Fibroblast of skin of right biceps (primary cell): ENCODE measurements around the gene CNTD1.
A peak's percentile ranks its signal among the peaks of the same experiment; 100 is the strongest.
"Not testable (repeated sequence)": the region's sequence is repeated elsewhere in the genome, so short reads cannot be mapped to it uniquely, and the experiment has no call there.

Source experiments
- DNase-seq: peaks from one replicate; pipeline ENCODE4 v3.0.0-alpha.2; 2013

Gene CNTD1, protein sequence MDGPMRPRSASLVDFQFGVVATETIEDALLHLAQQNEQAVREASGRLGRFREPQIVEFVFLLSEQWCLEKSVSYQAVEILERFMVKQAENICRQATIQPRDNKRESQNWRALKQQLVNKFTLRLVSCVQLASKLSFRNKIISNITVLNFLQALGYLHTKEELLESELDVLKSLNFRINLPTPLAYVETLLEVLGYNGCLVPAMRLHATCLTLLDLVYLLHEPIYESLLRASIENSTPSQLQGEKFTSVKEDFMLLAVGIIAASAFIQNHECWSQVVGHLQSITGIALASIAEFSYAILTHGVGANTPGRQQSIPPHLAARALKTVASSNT

DNA sequence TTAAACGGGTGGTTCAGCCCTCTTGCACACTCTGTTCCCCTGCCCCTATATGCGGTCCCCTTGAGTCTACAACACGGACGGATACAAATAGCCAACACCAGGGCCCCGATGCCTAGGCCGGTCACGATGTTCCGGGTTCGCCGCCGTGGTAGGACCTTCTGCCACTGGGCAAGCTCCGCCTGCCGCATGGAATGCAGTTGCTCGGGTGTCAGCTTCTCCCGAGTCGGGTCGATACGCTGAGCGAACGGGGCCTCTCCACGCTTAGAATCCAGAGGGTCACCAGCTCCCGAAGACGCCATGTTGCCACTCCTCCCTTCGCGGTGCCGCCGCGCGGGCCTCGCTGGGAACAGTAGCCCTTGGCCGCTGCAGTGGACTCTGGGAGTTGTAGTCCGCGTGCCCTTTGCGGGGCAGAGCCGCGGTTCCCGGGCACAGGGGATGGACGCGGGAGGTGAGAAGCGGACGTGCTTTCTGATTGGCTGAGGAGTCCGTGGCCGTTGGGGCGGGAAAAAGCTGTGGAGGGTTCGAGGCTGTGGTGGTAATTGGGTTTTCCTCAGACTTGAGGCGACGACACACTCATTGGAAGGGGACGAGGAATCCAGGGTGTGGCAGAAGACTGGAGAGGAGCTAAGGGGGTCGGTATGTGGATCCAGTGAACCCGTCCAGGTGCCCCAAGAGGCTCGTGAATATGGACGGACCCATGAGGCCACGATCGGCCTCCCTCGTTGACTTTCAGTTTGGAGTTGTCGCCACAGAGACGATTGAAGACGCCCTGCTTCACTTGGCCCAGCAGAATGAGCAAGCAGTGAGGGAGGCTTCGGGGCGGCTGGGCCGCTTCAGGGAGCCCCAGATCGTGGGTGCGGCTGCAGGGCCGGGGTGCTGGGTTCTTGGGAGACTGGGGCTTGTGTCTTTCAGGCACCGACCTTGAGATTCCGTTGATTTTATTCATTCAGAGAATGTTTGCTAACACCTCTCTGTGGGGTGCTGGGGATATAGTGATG is at the start of gene CNTD1, which contains the start of gene COA3:
CNTD1 (plus strand) TSS at position 479 of the 998 bp plus-strand sequence; CDS start at position 686, 207 bp downstream.
COA3 (minus strand) TSS at position 322 of the 998 bp plus-strand sequence; CDS start at position 299, 23 bp downstream.
- DNase-seq, result peak; percentile 88

DNA sequence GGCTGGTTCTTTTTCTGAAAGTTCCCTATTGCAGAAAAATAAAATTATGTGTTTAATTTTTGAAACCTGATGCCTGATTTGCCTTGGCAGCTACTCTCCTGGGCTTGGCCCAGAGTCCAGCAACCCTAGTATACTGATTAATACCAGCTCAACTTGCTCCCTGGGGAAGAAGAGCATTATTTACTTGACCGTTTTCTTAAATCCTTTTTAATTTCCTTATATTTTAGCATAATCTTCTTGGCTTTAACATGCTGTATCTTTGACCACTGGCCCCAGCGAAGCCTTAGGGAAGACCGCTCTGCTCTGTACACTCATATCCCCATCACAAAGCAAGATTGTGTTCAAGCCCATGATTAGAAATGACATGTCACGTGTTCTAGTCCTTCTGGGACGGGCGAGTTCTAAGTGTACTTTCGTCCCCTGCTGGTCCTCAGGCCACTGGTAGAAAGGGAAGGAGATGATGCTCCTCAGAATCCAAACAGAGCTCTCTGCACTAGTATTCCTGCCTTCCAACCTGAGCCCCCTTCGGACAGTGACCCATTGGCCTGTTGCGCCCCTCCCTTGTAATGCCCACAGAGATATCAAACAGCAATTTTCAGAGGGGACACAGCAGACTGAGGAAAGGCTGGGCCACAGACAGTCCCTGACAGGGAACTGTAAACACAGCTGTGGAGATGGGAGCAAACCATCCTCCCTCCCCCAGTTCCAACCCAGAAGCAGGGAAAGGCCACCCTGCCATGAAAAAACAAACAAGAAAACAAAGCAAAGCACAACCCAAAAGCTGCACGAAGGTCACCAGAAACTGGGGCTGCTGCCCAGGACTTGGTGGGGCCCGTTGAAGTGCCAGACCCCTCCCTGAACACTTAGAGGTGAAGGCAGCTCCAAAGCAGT is 49.5 kb upstream of the CNTD1 start:
- DNase-seq, result no peak

DNA sequence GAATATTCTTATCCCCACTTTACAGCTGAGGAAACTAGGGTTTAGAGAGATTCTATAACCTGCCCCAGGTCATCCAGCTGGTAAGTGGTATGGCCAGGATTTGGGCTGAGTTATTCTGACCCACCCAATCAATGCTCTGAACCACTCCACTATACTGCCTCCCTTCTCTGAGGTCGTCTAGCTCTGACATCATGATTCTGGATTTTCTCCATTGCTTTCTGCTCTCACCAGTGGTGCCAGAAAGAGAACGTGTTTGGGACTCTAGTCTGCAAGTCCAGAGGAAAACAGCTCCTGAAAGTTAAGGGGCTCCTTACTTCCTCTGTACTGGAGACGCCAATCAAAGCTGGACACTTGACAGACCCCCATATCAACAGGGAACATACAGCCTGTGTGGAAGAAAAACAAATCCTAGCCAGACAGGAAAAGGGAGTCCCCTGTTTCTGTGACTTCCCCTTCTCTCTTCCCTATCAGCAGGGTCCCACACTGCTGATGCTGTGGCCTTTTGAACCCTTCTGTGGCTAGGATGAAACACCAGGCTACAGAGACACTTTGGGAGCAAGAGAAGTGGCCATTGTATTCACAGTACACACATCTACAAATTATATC is 47.8 kb upstream of the CNTD1 start:
- DNase-seq, result no peak

DNA sequence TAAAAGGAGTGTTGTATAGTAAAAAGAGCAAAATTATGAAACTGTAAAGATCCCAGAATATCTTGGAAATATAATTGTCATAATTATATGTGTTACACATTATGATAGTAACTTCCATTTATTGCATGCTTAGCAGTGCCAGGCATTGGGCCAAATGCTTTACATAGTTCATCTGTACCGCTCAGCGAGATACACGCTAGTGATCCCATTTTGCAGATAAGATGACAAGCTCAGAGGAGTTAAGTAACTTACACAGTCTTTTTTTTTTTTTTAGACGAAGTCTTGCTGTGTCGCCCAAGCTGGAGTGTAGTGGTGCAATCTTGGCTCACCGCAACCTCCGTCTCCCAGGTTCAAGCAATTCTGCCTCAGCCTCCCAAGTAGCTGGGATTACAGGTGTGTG is 47.0 kb upstream of the CNTD1 start:
- DNase-seq, result peak; percentile 11

DNA sequence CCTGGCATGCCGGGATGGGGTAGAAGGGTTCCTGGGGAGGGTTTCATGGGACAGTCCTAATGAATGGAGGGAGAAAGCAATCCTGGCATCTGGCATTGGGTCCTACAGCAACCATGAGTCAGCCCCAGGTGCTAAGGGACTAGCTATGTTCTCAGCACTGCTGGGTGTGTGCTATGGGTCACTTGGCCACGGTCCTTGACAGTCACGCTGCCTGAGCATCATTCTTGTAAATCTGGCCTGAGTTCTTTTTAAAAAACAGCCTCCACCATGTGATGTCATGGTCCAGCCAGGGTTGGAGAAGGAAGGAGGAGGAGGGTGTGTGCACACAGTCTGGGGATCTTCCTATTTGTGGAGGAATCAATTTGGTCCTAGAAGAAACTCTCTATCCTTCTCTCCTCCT is 43.9 kb upstream of the CNTD1 start:
- DNase-seq, result no peak

- no peak for DNase-seq
Observed at GRCh38 chr17:42759982-42760651, 38.5 kb upstream of the CNTD1 start.

DNA sequence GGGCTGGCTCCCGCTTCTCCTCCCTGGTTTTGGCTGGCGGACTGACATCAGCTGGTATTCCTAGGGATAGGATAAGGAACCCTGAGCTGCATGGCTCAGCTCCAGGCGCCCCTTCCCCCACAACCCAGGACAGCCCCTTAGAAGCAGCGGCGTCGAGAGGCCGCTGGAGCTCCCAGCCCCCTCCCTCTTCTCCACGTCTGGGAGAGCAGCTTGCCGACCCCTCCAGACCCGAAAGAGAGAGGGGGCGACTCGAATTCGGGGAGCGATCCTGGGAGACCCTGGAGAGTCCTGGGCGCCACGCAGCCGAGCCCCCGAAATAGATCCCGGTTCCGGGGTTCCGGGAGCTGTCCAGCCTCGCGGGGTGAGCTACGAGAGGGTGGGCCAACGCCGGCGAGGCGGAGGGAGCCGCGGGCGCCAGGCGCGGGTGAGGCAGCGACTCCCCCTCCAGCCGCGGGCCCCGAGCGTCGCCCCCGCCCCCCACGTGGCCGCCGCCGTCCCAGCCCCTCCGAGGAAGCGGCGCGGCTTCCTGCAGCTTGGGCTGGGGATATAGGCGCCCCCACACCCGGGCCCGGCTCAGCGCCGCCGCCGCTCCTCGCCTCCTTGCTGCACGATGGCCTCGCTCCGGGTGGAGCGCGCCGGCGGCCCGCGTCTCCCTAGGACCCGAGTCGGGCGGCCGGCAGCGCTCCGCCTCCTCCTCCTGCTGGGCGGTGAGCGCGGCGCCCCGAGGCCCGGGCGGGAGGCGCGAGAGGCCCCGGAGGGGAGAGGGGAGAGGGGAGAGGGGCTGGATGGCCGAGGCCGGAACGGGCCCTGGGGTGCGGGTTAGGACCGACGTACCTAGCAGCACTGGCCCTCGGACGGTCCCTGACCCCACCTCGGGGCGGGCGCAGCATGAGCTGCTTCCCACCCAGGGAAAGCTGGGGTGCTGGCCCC is 37.7 kb upstream of the CNTD1 start, which contains the start of gene RAMP2:
RAMP2 (plus strand) TSS at position 576 of the 930 bp plus-strand sequence; CDS start at position 611, 35 bp downstream.
- peak; percentile 19 for DNase-seq

DNA sequence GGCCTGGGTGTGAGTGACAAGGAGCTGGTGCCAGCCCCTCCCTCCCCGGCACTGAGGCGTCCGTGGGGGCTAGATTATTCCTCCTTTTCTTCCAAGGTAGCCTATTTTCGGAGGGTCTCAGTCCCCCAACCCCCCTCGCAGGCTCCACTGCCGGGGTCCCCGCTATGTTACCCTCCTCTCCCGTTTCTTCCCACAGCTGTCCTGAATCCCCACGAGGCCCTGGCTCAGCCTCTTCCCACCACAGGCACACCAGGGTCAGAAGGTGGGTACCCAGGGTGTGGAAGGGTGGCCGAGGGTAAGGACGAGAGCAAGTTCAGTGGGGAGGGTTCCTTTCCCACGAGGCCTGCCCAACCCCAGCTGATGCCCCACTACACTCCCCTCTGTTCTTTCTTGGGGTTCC is 37.0 kb upstream of the CNTD1 start:
- DNase-seq, result no peak

GRCh38 chr17:42766124-42766523 is 32.5 kb upstream of the CNTD1 start:
- DNase-seq, result no peak

- no peak for DNase-seq
Observed at GRCh38 chr17:42767512-42767911, 31.1 kb upstream of the CNTD1 start.

DNA sequence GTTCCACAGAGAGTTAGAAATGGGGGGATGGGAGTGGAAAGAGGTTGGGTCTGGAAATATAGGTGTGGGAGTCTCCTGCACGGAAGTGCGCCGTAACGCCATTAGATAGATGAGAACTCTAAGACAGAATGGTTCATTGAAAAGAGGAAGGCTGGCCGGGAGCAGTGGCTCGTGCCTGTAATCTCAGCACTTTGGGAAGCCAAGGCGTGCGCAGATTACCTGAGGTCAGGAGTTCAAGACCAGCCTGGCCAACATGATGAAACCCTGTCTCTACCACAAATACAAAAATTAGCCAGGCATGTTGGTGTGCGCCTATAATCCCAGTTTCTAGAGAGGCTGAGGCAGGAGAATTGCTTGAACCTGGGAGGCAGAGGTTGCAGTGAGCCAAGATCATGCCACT is 30.7 kb upstream of the CNTD1 start:
- not testable (repeated sequence) for DNase-seq

GRCh38 chr17:42769964-42770363 is 28.7 kb upstream of the CNTD1 start:
- DNase-seq, result not testable (repeated sequence)

DNA sequence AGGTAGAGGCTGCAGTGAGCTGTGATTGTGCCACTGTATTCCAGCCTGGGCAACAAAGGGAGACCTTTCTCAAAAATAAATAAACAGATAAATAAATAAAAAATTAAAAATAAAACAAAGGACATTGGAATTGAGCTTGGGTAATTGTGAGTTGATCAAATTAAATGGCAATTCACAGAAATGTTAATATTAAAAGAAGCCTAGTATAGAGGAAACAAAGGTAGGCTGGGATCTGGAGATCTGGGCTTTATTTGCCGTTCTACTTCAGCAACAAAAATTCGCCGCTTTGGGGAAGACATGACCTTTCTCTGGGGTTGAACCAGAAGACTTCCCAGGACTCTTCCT is 25.7 kb upstream of the CNTD1 start:
- DNase-seq, result no peak

DNA sequence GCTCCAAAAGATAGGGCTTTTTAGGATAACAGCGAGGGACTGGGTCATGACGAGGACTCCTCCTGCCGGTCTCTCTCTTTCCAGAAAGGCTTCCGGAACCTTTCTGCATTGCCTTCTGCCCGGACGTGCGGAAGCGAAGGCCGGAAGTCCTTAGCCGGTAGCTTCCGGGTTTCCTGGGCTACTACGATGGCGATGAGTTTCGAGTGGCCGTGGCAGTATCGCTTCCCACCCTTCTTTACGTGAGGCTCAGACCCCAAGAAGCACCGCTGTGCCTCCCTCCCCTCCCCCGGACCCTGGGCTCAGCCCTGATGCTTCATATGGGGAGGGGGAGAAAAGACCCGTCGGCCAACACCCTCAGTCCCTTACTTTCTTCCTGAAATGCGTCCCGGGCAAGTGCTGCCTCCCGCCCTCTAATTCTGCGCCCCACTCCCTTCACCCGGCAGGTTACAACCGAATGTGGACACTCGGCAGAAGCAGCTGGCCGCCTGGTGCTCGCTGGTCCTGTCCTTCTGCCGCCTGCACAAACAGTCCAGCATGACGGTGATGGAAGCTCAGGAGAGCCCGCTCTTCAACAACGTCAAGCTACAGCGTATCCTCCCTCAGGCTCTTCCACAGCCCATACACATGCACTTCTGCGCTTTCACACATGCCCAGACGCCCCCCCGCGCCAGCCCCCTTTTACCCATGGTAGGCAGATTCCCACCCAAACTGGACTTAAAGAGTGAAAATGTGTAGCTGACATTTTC is 25.2 kb upstream of the CNTD1 start, which contains the start of gene VPS25:
VPS25 (plus strand) TSS at position 160 of the 746 bp plus-strand sequence; CDS start at position 187, 27 bp downstream.
- DNase-seq, result peak; percentile 88

GRCh38 chr17:42774066-42774745 is 24.5 kb upstream of the CNTD1 start:
- DNase-seq, result peak; percentile 71

DNA sequence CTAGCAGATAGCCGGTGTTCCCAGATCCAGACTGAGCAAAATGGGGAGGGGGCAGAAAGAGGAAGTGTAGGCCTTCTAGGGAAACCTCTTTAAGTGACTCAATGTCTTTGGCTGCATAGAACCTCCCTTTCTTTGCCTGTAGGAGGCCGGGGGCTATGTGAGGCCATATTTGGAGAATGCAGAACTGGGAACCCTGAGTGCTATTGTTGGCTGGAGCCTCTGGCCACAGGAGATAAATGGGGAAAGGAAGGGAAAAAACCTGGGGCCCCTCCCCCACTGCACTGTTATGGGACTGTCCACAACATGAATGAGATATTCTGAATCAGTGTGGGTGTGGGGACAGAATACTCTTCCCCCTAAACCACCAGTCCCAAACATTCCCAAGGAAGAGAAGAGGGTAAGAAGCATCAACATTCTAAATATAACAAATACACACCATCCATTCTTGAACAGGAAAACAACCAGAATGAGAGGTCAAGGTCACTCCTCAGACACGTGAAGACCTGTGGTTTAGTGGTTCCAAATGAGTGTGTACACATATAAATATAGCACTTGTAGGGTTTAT is 23.0 kb upstream of the CNTD1 start:
- peak; percentile 73 for DNase-seq

- no peak for DNase-seq
Observed at GRCh38 chr17:42778570-42778969, 20.1 kb upstream of the CNTD1 start.

DNA sequence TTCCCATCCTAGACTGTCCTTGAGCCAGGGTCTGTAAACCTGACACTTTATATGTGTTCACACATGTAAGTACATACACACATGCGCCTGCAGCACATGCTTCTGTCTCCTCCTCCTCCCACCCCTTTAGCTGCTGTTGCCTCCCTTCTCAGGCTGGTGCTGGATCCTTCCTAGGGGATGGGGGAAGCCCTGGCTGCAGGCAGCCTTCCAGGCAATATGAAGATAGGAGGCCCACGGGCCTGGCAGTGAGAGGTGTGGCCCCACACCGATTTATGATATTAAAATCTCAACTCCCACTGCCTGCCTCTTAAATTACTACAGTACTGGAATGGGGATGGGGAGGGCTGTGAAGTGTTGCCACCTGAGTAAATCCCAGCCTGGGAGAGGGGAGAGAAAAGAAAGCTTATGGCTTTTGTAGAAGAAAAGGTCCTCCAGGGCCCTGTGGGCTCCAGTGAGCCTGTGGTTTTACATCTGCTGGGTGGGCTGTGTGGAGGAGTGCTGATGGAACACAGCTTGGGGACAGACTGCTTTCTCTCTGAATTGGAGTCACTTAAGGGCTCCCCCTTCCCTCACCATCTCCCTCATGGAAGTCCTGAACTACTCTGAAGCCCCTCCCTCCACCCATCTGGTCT is 19.2 kb upstream of the CNTD1 start:
- DNase-seq, result no peak
